Measurements from ENCODE around the gene PEMT.
A peak's percentile ranks its signal among the peaks of the same experiment; 100 is the strongest.
"Not testable (repeated sequence)": the region's sequence is repeated elsewhere in the genome, so short reads cannot be mapped to it uniquely, and the experiment has no call there.

PEMT gene

DNA sequence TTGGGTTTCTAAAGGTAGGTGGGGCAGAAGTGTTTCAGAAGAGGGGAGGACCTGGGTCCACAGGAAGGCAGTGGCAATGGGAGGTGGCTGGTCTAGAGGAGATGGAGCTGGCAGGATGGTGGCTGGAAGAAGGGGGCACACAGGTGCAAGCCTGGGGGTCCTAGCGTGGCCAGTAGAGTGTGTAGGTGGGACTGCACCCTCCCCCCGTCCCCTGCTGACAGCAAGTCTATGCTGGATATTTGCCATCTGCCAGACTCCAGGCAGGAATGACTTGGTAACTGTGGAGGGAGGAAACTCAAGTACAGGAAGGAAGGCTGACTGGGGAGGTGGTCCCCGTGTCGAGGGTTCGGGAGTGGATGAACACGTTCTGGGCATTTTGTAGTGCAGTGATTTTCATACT, 106.1 kb downstream of the PEMT start:
- no peak for DNase-seq (ENCODE audit: low spot score)

DNA sequence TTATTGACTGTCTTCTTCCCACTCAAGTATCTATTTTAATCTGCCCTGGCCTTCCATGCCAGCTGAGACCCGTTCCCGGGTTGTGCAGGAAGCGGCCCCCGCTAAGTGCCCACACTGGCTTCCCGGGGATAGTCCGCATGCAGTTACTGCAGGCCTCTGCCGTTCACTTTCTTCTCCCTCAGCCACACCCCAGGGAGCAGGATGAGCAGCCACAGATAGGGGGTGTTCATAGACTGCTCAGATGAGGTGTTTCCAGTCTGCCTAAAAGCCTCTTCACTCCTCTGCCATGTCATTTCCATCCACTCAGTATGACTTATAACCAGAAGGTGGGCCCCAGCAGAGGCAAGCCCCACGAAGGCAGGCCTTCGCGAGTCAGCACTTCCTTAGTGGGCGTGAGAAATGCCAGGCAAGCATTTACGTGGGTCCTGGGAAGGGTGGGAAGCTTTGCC, 107.0 kb downstream of the PEMT start:
- DNase-seq (ENCODE audit: low spot score) = no peak

DNA sequence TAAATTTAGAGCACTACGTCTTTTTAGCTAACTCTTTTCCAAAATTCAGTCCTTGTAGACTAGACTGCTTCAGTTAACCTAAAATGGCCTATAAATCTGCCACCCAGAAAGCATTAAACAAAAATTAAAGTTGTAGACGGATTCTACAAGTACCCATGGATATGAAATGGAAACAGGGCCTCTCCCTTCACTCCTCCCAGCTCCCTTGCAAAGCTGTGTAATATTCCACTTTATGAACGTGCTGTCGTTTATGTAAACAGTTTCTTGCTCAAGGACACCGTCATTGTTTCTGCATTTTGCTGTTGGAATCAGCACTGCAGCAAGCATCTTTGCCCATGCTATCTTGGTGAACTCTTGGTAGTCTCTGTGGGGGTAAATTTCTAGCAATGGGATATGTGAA, 109.6 kb downstream of the PEMT start:
- no peak for DNase-seq (ENCODE audit: low spot score)

DNA sequence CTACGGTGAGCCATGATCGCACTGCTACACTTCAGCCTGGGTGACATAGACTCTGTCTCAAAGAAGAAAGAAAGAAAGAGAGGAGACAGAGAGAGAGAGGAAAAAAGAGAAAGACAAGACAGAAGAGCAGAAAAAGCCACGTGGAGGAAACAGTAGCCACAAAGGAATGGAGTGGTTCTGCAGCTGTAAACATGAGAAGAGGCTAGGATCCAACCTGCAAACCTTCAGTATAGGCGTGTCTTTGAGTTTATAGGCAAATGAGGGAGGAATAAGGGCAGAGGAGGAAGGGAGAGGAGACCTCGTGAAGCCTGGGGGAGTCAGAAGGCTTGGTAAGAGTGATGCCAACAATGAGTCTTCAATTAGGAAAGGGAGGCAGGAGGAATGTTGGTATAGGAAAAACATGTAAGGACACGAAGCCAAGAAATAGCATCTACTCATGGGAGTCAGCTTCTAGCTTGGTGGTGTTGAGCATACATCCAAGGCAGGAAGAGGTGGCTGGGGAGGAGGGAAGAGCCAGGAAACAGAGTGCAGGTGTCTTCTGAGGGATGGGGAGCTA, 110.8 kb downstream of the PEMT start:
- DNase-seq (ENCODE audit: low spot score) = no peak

DNA sequence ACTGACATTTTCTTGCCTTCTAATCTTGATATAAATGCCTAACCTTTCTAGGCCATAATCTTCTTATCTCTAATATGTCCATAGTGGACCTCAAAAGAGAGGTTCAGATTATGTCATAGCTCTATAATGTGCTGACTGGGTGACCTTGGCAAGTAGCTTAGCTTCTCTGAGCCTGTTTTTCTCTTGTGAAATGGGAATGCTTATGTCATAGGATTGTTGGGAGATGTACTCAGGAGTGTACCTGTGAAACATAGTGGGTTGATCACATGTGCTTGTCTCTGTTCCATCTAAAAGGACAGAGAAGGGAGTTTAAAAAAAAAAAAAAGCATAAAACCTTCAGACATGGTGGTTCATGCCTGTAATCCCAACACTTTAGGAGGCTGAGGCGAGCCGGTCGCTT, 112.3 kb downstream of the PEMT start:
- no peak for DNase-seq (ENCODE audit: low spot score)

DNA sequence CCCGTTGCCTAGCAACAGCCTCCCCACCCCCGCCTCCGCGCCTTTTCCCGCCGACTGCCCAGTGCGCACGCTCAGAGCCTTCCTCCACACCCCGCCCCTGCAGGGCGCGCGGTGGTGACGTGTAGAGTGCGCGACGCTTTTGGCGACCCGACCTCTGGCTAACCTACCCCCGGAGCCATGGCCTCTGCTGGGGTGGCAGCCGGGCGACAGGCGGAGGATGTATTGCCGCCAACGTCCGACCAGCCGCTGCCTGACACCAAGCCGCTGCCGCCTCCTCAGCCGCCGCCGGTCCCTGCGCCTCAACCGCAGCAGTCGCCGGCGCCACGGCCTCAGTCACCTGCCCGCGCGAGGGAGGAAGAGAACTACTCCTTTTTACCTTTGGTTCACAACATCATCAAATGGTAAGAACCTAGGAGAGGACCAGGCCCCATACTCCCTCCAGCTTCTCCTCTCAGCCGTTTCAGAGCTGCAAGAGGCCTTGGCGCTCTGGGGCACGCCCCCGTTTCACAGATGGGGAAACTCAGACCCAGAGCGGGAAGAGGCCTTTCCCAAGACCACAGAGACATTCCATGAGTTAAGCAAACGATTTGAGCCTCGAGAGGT, 114.5 kb downstream of the PEMT start, which contains the start of gene MED9:
Gene MED9, plus strand, starts transcription at position 136 of the 603 bp plus-strand sequence. Its CDS starts 42 bp downstream, at position 178.
- peak; percentile 97 for DNase-seq (ENCODE audit: low spot score)

DNA sequence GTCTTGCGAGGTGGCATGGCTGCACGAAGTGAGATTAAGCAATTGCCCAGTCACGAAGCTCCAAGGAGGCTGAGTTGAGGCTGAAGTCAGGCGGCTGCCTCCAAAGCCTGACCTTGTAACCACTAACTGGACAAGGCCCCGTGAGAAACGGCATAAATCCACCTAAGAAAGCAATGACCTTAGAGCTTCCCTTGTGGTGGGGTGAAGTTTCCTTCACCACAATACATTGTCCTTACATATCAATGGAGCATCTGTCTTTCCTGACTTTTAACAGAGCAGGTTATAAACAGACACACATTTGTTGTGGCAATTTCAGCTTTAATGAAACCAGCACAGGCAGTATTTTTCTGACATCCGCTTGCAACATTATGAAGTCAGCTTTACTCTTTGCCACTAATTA, 117.2 kb downstream of the PEMT start:
- DNase-seq (ENCODE audit: low spot score) = no peak

DNA sequence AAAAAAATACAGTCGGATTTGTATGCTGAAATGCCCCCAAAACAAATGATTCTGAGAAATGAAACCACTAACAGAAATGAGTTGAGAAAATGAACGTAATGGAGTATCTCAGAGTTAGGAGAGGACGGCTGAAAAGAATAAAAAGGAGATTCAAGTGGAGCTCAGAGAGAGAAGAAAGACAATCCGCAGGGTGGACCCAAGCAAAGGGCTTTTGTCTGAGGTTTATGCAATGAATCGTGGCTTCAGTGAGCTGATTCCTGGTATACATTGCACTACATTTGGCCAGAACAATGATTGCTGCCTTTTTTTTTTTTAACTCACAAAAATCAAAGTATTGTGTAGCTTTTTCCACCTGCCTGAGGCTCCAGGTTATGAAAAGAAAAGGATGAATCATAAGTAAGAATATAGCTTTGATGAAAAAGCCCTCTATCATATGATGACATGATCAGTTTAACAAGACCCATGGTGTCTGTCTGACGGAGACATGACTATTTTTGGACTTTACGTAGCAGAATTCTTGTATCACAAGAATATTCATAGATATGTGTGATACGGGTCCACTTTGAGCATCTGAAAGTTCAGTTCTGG, 119.1 kb downstream of the PEMT start:
- DNase-seq (ENCODE audit: low spot score) = no peak

DNA sequence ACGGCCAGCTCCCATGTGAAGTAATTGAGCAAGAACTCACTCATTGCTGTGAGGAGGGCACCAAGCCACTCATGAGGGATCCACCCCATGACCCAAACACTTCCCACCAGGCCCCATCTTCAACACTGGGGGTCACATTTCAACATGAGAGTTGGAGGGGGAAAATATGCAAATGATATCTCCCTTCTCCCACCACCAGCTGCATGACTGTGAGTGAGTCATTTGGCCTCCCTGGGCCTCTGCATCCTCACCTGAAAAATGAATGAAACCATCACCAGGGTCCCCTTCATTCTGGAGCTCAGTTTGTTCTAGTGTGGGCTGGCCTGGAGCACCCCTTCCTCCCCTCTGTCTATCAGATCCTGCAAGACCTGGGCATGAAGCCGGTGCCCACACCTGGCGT, 121.5 kb downstream of the PEMT start:
- no peak for DNase-seq (ENCODE audit: low spot score)

DNA sequence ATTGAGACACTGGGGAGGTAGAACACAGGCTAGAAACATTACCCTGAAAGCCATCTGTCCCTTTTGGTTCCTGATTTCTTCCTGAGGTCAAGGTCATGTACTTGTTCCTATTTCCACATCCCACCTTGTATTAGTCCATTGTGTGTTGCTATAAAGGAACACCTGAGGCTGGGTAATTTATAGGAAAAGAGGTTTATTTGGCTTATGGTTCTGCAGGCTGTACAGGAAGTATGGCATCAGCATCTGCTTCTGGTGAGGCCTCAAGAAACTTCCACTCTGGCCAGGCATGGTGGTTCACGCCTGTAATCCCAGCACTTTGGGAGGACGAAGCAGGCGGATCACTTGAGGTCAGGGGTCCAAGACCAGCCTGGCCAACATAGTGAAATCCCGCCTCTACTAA, 122.2 kb downstream of the PEMT start:
- DNase-seq (ENCODE audit: low spot score) = no peak

DNA sequence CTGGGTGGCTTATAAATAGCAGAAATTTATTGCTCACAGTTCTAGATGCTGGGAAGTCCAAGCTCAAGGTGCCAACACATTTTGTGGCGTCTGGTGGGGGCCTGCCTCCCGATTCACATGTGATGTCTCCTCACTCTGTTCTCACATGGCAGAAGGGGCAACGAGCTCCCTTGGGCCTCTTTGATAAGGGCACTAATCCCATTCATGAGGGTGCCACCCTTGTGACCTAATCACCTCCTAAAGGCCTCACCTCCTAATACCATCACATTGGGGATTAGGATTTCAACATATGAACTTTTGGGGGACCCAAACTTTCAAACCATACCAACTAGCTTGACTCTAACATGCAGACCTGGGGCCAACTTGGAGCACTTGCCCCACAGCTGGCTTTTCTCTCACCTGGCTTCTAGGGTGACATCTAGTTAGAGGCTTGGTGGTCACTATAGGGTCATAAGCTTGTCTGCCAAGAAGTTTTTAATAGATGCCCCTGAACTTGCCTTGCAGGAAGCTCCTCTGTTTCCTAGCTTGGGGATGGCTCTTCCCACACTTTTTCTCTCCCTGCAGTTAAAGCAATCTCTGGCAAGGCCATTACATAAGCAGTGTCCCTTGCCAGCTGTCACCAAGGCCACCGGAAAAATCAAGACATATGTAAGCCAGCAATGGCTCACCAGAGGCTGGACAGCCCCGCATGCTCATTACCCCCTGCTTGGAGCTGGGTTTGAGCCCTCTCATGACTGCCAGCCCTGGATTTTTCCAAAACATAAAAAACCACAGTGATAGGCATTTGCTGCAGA, 123.1 kb downstream of the PEMT start:
- DNase-seq (ENCODE audit: low spot score) = no peak

DNA sequence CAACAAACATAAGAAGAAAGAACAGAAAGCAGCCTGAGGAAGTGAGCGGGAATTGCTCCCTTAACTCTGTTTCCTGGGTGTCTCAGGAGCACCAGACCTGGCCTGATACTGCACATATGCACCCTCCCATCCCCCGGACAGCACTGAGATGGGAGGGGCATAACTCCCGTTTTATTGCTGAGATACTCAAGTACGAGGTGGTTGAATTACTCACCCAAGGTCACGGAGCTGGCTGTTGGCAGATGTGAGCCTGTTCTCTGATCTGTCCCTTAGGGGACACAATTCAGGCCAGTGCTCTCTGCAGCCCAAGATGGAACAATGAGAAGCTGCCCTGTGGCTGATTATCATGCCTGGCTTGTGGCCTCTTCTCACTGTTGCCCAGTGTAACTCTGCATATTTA, 123.8 kb downstream of the PEMT start:
- DNase-seq (ENCODE audit: low spot score) = no peak

DNA sequence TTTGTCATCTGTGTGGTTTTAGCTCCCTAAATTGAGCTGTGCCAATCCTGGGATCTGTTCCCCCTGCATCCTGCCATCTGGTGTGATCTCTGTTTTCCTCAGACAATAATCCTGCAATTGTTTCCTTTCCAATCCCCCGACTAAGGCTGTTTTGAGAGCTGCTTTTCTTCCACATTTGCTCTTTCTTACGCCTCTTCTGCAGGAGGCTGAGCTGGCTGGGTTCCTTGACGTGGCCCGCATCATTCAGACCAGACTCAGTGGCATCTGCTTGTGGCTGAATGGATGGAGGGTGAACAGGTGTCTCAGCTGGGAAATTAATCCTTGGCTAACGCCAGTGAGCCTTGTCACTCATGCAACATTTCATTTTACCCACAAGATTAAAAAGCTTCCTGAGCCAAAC, 124.5 kb downstream of the PEMT start:
- DNase-seq (ENCODE audit: low spot score) = no peak

DNA sequence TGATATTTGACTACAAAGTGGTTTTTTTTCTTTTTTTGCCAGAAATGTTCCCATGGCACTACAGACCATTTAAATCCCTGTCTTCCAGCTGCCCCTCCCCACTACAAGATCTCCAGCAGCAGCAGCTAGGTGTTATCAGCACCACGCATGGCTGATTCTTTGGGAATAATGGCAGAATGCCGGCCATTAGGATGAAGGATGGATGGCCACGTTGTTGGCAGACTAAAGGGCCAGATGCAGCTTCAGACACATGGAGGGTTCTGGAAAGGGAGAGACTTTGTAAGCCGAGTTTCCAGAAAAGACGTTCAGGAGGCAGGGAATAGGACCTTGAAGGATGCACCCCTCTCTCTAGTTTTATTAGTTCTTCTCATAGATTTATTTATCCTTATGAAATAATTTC, 125.0 kb downstream of the PEMT start:
- DNase-seq (ENCODE audit: low spot score) = no peak

DNA sequence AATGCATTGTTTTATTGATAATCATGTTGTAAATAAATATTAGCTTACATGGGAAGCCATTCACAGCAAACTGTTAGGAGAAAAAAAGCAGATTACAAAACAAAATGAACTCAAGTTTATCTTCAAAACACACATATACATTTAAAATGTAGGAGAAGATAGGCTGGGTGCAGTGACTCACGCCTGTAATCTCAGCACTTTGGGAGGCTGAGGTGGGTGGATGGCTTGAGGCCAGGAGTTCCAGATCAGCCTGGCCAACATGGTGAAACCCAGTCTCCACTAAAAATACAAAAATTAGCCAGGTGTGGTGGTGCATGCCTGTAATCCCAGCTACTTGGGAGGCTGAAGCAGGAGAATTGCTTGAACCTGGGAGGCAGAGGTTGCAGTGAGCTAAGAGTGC, 125.6 kb downstream of the PEMT start:
- not testable (repeated sequence) for DNase-seq (ENCODE audit: low spot score)

DNA sequence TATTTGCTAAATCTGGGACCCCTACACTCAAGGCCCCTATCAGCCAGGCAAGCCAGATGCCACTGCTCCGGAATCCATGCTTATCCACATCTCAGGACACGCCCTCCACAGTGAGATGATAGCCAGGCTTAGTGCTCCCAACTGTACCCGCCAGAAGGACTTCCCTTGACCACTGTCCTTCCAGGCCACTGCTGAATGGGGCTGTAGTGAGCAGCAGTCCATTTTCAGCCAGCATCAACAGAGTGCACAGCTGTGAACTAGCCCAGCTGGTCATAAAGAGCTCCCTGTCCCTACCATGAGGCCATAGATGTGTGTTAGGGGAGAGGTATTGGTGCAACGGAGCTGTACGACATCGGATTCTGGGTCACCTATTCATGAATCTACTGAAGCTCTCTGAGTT, 127.7 kb downstream of the PEMT start:
- no peak for DNase-seq (ENCODE audit: low spot score)

DNA sequence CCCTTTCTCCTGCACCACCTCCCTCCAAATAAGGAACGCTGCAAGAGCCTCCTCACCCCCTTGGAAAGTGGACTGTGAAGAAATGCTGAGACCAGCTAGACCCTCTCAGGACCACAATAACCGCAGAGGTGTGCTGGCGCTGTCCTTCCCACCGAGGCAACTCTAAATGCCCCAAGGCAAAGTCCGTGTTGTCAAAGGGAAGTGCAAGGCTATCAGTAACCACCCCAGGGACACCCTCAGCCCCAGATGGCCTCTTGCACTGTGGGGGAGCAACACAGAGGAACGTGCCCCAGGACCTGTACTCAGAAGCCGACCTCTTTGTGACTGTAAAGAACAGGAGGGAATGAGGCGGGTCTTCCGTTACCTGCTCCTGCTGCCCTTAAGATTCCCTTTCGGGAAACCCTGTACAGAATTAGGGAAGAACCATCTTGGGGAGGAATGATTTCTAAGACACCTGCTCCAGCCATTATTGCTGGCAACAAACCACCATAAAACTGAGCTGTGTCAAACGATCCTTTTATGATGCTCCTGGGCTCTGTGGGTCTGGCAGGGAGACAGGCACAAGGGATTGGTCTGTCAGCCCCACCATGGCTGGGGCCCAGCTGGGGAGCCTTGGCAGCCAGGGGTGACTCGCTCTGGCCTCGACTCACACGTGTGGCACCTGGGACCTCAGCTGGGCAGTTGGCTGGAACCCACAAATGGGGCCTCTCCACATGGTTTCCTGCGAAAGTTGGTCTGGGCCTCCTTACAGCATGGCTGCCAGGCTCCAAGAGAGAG, 129.3 kb downstream of the PEMT start:
- DNase-seq (ENCODE audit: low spot score) = no peak

DNA sequence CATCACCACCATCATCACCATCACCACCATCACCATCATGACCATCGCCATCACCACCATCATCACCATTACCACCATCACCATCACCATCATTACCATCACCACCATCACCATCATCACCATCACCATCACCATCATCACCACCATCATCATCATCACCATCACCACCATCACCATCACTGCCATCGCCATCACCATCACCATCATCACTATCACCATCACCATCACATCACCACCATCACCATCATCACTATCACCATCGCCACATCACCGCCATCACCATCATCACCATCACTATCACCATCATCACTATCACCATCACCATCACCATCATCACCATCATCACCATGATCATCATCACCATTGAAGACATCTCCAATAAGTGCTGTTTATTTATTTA, 131.5 kb downstream of the PEMT start:
- DNase-seq (ENCODE audit: low spot score) = no peak

DNA sequence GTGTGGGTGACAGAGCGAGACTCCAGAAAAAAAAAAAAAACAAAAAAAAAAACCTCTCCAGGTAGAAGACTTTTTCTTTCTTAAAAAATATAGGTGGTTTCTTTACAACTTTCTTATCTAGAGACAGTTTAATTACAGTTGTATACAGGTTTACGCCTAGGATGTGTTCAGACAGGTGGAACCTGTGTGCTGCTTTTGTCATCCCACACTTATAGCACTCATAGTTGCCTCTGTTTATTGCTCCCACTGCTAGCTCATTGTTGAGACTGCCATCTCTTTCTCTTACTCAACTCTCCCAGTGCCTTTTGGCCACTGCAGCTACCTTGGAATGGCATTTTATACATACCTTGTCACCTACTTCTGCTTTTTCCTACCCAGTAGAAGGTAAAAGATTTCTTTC, 133.8 kb downstream of the PEMT start:
- DNase-seq (ENCODE audit: low spot score) = no peak

DNA sequence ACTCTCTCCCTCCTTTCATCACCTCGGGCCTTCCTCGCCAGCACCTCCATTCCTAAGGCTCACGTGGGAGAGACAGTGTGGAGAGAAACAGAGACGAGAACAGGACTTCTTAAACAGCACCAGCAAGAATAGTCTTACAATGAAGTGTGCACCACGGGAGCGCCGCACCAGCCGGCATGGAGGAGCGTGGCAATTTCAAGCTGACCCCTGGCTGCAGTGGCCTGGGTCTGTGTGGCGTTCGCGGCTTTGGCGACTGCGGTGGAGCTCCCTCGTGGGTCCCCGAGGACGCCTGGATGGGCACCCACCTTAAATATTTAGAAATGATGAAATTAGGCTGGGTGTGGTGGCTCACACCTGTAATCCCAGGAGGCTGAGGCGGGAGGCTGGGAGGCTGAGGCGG, 135.3 kb downstream of the PEMT start:
- no peak for DNase-seq (ENCODE audit: low spot score)

All from hepatic stellate cell (primary cell).